Stimulated activated CD8-positive, alpha-beta memory T cell treated with anti-CD3 and anti-CD28 coated beads, Interleukin-12 subunit alpha, Interleukin-12 subunit beta, amount 100 ng/mL, for 24 hours (primary cell): ENCODE data around the gene TSHZ1.

ENCODE experiments used
- DNase-seq: peaks from one replicate; pipeline ENCODE4 v3.0.0-alpha.2; 2020; ENCODE audit errors: extremely low read depth

The TSHZ1 gene

GRCh38 chr18:75269124-75269680, 58.6 kb downstream of the TSHZ1 start:
- DNase-seq, result no peak

DNA sequence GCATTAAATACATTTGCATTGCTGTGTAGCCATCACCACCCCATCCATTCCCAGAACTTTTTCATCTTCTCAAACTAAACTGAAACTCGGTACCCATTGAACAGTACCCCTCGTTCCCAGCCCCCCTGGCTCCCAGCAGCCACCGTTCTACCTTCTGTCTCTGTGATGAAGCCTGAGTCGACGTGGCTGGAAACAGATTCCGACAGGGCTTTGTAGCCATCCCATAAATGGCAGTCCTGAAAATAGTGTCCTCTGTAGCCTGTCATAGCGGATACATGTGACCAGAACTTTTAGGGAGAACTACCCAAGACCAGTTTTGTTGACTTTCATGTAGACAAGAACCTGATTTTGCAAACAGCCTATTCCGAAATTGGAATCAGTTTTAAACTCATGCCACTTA, 59.1 kb downstream of the TSHZ1 start:
- DNase-seq, result no peak

DNA sequence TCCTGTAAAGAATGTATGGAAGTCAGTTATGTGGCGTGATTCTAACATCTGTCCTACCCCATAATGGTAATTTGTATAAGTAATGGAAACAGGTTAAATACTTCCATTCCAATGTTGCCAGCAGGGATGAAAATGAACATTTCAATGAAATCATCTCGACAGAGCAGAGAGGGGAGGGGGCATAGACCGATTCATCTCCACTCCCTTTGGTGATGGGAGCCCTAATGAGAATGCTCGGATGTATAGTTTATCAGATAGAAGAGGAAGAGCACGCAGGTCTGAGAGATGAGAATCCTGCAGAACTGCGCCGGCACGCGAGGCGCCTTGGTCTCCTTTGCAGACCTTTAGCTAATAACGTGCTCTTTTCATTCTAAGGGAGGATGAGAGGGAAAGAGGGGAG, 61.4 kb downstream of the TSHZ1 start:
- DNase-seq, result no peak

DNA sequence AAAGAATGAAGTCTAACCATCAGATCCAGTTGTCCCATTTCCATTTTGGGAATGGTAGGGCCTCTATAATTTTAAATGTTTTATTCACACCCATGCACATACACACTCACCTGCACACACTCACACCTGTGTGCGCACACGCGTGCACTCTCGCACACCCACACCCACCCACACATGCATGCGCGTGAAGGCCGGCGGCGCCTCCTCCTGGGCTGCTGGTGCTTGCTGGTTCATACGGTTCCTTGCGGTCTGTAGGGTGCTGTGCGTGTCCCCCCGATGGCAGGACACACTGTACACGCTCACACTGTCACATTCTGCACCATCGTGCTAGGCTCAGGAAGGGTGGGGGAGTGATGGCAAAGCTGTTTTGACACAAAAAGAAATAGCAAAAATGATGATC, 63.2 kb downstream of the TSHZ1 start:
- no peak for DNase-seq

- no peak for DNase-seq
Observed at GRCh38 chr18:75275226-75275625, 64.6 kb downstream of the TSHZ1 start.

DNA sequence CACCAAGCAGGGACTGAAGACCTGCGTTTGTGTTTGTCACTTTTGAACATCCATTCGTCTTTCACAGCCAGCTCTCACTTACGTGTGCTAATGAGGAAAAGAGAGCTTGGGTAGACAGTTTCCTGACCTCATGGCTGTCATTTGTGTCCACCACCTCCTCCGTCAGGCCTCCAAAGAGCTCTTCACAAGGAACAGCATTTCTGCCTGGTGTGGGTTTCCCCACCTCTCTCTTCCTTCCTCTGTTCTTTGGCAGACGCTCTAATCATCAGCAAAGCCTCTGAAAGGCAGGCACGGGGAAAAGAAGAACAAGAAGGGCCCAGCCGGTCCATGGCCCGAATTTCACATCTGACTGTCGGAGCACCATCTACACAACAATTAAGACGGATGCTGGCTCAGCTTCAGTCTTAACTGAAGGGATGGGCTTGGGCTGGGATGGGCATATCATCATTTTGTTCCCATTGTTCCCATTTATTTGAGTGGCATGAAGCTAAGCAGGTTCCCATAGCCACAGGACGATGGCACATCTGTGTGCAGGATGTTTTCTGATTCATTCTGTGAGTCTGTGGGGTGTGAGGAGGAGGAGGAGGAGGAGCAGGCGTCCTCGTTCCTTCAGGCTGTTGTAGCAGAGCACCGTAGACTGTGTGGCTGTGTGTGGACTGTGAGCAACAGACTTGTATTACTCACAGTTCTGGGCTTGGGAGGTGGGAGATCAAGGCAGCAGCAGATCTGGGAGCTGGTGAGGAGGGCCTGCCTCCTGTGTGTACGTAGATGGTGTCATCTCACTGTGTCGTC, 66.4 kb downstream of the TSHZ1 start:
- DNase-seq, result no peak

DNA sequence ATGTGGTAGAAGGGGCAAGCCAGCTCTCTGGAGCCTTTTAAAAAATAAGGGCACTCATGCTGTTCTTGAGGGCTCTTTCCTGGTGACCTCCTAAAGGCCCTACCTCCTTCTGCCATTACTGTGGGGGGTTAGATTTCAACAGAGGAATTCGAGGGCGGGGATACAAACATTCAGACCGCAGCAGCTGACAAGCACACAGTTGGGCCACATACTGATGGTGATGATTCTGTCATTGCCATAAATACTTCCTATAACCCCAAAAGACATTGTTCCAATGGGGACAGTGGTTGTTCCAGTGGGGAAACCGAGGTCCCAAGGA, 67.0 kb downstream of the TSHZ1 start:
- no peak for DNase-seq

- no peak for DNase-seq
Observed at GRCh38 chr18:75279381-75279780, 68.8 kb downstream of the TSHZ1 start.

GRCh38 chr18:75280427-75281280, 70.1 kb downstream of the TSHZ1 start:
- no peak for DNase-seq

DNA sequence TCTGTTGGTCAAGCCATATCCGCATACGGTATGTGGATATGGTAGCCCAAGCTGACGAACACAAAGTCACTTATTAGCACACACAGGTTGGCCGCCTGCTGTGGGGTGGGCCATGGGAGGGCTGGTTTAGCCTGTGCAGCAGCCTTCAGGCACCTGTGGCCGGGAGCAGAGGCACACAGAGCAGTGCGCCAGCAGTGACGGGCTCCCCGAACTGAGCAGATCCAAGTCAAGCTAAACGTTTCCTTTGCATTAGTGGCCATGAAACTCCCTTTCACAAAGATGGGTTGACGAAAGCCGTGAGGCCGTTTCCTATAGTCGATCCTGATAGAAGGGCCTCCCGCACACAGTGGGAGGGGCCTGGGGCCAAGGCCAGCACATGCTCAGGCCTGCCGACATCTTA, 72.1 kb downstream of the TSHZ1 start:
- no peak for DNase-seq

DNA sequence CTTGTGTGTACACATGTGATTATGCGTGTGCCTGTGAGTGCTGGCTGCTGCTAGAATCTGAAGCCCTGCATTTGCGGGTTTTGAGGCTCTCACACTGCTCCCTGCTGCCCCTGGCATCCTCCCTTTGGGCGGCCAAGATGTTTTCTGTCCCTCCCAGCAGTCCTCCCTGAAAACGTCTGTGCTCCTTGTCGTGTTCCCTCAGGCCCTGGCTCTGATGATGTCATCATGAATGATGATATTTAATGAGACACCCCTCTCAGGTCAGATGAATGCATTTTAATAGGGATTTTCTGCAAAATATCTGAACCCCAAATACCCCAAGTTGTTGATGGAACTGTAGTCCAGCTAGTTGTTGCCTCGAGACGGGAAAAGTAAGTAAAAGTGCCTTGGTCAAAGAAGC, 73.1 kb downstream of the TSHZ1 start:
- DNase-seq, result no peak

- no peak for DNase-seq
Observed at GRCh38 chr18:75284566-75284965, 74.0 kb downstream of the TSHZ1 start.

DNA sequence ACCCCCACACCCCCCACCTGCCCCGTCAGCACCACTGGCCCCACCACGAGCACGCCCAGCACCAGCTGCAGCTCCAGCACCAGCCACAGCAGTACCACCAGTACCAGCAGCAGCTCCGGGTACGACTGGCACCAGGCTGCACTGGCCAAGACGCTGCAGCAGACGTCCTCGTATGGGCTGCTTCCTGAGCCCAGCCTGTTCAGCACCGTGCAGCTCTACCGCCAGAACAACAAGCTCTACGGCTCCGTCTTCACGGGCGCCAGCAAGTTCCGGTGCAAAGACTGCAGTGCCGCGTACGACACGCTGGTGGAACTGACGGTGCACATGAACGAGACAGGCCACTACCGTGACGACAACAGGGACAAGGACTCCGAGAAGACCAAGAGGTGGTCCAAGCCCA, 75.3 kb downstream of the TSHZ1 start:
- no peak for DNase-seq

DNA sequence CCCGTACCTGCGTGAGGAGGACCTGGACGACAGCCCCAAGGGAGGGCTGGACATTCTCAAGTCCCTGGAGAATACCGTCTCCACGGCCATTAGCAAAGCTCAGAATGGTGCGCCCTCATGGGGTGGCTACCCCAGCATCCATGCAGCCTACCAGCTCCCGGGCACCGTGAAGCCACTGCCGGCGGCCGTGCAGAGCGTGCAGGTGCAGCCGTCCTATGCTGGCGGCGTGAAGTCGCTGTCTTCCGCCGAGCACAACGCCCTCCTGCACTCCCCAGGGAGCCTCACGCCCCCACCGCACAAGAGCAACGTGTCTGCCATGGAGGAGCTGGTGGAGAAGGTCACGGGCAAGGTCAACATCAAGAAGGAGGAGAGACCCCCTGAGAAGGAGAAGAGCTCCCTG, 76.4 kb downstream of the TSHZ1 start:
- no peak for DNase-seq

DNA sequence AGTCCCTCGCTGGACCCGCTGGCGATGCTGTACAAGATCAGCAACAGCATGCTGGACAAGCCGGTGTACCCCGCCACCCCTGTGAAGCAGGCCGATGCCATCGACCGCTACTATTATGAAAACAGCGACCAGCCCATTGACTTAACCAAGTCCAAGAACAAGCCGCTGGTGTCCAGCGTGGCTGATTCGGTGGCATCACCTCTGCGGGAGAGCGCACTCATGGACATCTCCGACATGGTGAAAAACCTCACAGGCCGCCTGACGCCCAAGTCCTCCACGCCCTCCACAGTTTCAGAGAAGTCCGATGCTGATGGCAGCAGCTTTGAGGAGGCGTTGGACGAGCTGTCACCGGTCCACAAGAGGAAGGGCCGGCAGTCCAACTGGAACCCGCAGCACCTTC, 77.1 kb downstream of the TSHZ1 start:
- no peak for DNase-seq

DNA sequence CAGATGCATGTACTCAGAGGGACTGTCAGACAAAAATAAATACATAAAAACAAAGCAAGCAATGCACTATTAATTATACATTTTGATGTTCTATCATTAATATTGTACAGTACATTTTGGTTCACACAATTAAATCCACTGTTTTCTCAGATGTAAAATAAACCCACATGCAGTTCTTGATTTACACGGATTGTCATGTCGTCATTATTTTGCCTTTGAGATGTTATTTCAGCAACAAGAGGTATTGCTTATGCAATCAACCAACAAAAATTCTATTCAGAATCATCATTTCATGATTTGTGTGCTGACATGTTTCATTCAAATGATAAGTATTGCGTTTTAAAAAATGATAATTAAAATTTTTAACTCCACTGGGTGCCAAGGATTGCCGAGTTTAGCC, 79.2 kb downstream of the TSHZ1 start:
- DNase-seq, result no peak

GRCh38 chr18:75290737-75291358, 80.3 kb downstream of the TSHZ1 start:
- DNase-seq, result no peak

GRCh38 chr18:75291460-75291859, 80.9 kb downstream of the TSHZ1 start:
- DNase-seq, result no peak

GRCh38 chr18:75293591-75293990, 83.0 kb downstream of the TSHZ1 start:
- no peak for DNase-seq

DNA sequence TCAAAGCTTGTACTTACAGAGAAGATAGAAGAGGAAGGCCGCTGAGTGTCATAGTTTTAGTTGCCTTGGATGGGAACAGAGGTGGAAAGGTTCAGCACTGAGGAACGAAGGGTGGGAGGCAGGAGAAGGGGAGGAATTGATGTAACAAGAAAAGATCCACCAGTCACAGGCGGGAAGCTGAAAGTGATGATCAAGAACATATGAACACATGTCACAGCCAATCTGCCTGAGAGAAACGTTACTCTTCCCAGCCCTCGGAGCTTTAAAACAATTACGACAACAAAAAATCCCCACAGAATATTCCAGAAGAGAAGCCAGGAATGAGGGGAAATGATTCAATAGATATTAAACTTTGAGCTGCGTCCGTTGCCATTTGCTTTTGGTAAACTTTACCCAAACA, 87.1 kb downstream of the TSHZ1 start:
- no peak for DNase-seq

DNA sequence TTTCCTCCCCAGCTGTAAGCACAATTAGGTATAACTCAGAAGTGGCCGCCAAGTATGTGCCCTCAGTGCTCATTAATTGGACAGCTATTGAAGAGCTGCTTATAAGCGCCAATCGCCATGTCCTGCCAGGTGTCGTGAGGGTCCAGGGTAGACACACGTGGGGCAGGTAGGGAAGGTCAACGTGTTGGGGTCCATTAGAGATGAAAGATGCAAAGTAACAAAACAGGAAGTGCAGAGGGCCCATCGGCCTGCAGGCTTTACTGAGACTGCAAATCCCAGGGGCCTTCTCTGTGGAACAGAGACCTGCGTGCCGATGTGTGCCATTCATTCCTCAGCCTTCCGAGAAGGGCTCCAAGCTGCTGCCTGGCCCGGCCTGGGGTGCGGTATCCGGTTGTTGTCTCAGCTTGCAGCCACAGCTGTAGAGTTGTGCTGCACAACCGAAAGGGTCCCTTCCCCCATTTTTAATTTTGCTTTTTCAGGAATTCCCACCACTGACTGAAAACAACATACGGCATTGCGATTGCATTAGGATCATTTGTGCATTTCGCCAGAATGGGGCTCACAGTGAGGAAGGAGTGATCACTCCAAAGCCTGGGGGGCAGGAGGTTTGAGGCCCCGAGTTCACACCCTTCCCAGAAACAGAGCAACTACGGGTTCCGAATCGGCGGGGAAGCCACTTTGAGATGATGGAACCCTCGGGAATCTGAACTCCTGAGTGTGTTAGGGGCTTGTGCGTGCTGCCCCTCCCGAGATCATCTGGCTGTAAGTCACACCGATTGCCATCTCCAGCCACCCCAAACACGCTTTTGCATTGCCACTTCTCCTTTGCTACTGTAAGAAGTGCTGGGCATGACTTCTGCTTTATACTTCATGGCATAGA, 94.3 kb downstream of the TSHZ1 start:
- DNase-seq, result no peak

- no peak for DNase-seq
Observed at GRCh38 chr18:75305984-75306383, 95.4 kb downstream of the TSHZ1 start.
